ENCODE data around the gene FAM83F.
"Not testable (repeated sequence)": the region's sequence is repeated elsewhere in the genome, so short reads cannot be mapped to it uniquely, and the experiment has no call there.

FAM83F gene

GRCh38 chr22:39966470-39966869 lies 28.3 kb upstream of the FAM83F start:
- no peak for DNase-seq

GRCh38 chr22:39967103-39967829 lies 27.5 kb upstream of the FAM83F start:
- DNase-seq: no peak

GRCh38 chr22:39967996-39968972 lies 26.5 kb upstream of the FAM83F start:
- DNase-seq: no peak

- no peak for DNase-seq
Measured at GRCh38 chr22:39970742-39971141, 24.0 kb upstream of the FAM83F start.

GRCh38 chr22:39972641-39973040 lies 22.1 kb upstream of the FAM83F start:
- DNase-seq: no peak

- no peak for DNase-seq
Measured at GRCh38 chr22:39973656-39974055, 21.1 kb upstream of the FAM83F start.

GRCh38 chr22:39974065-39974464 lies 20.7 kb upstream of the FAM83F start:
- no peak for DNase-seq

- no peak for DNase-seq
Measured at GRCh38 chr22:39979048-39979447, 15.7 kb upstream of the FAM83F start.

- DNase-seq: no peak
Measured at GRCh38 chr22:39979458-39979857, 15.3 kb upstream of the FAM83F start.

- no peak for DNase-seq
Measured at GRCh38 chr22:39980596-39980995, 14.2 kb upstream of the FAM83F start.

- DNase-seq: no peak
Measured at GRCh38 chr22:39983346-39983745, 11.4 kb upstream of the FAM83F start.

GRCh38 chr22:39984006-39984405 lies 10.7 kb upstream of the FAM83F start:
- no peak for DNase-seq

- DNase-seq: no peak
Measured at GRCh38 chr22:39984746-39985145, 10.0 kb upstream of the FAM83F start.

GRCh38 chr22:39985383-39986035 lies 9.2 kb upstream of the FAM83F start:
- DNase-seq: no peak

GRCh38 chr22:39988386-39989114 lies 6.2 kb upstream of the FAM83F start:
- no peak for DNase-seq

- no peak for DNase-seq
Measured at GRCh38 chr22:39989633-39990032, 5.1 kb upstream of the FAM83F start.

- no peak for DNase-seq
Measured at GRCh38 chr22:39990686-39991085, 4.1 kb upstream of the FAM83F start.

GRCh38 chr22:39991159-39991860 lies 3.4 kb upstream of the FAM83F start:
- no peak for DNase-seq

- no peak for DNase-seq
Measured at GRCh38 chr22:39992088-39992826, 2.5 kb upstream of the FAM83F start.

GRCh38 chr22:39992894-39993293 lies 1.9 kb upstream of the FAM83F start:
- not testable (repeated sequence) for DNase-seq

- no peak for DNase-seq
Measured at GRCh38 chr22:39994041-39994565, 651 bp upstream of the FAM83F start.
